Liver (tissue), 9 donors: ENCODE measurements around the gene SLC2A4RG. TPM values are rescaled to one million over a fixed set of nuclear protein-coding genes. Genes with fewer than 3 reads are reported as not detected.

ENCODE experiments used
- DNase-seq: peaks from one replicate; pipeline ENCODE4 v3.0.0-alpha.2; 2017; ENCODE audit warnings: low spot score
- H3K27ac ChIP-seq, 2 donors: one replicate each; pipeline ENCODE4 v1.7.0; 2013; ENCODE audit warnings: inconsistent platforms in 2 of 2, low read length in 2 of 2, control low read depth in 1 of 2, low read depth in 1 of 2, mild to moderate bottlenecking in 1 of 2
- H3K27me3 ChIP-seq, 4 donors: one replicate each; pipeline versions ENCODE4 v1.6.1 to v1.7.0; 2013; ENCODE audit warnings: low read length in 3 of 4, inconsistent platforms in 1 of 4, mild to moderate bottlenecking in 1 of 4, moderate library complexity in 1 of 4; ENCODE audit not compliant: control insufficient read depth in 4 of 4, insufficient read depth in 4 of 4
- H3K36me3 ChIP-seq, 4 donors: one replicate each; pipeline versions ENCODE4 v1.6.1 to v1.7.0; 2013; ENCODE audit warnings: low read length in 3 of 4, mild to moderate bottlenecking in 3 of 4, low read depth in 1 of 4, moderate library complexity in 1 of 4; ENCODE audit not compliant: control insufficient read depth in 4 of 4, insufficient read depth in 3 of 4
- H3K4me1 ChIP-seq, 4 donors: one replicate each; pipeline versions ENCODE4 v1.6.1 to v1.7.0; 2013; ENCODE audit warnings: low read length in 3 of 4, mild to moderate bottlenecking in 3 of 4, moderate library complexity in 1 of 4; ENCODE audit not compliant: control insufficient read depth in 4 of 4, insufficient read depth in 4 of 4
- H3K4me3 ChIP-seq, 3 donors: one replicate each; pipeline versions ENCODE4 v1.6.1 to v1.7.0; 2013; ENCODE audit warnings: low read length in 3 of 3, control low read depth in 1 of 3, low read depth in 1 of 3, mild to moderate bottlenecking in 1 of 3
- H3K9ac ChIP-seq, 2 donors: one replicate each; pipeline ENCODE4 v1.7.0; 2013; ENCODE audit warnings: low read length in 2 of 2, mild to moderate bottlenecking in 2 of 2, moderate library complexity in 2 of 2, control low read depth in 1 of 2, low read depth in 1 of 2
- H3K9me3 ChIP-seq, 4 donors: one replicate each; pipeline versions ENCODE4 v1.6.1 to v1.7.0; 2013; ENCODE audit warnings: low read length in 3 of 4; ENCODE audit not compliant: control insufficient read depth in 4 of 4
- ATF3 ChIP-seq: IDR thresholded peaks from 2 replicates; pipeline ENCODE4 v1.6.1; 2016; ENCODE audit warnings: antibody characterized with exemption
- CTCF ChIP-seq: fragments of 150-350 bp; IDR thresholded peaks from 2 replicates; pipeline ENCODE4 v1.5.1; 2017; ENCODE audit warnings: improper control_type of control experiment, low read depth, low read length; ENCODE audit not compliant: missing input control
- EGR1 ChIP-seq, 2 donors: IDR thresholded peaks; 2 replicates each; pipeline ENCODE4 v1.6.1; 2016 to 2018; ENCODE audit warnings: antibody characterized with exemption in 2 of 2, low read depth in 2 of 2
- FOXA1 ChIP-seq: IDR thresholded peaks from 2 replicates; pipeline ENCODE4 v1.6.1; 2016; ENCODE audit warnings: antibody characterized with exemption
- FOXA2 ChIP-seq: IDR thresholded peaks from 2 replicates; pipeline ENCODE4 v1.6.1; 2016; ENCODE audit warnings: antibody characterized with exemption
- GABPA ChIP-seq, 2 donors: IDR thresholded peaks in 1 of 2; conservative IDR thresholded peaks in 1 of 2; 2 replicates each; pipeline ENCODE4 v1.6.1; 2016; ENCODE audit warnings: antibody characterized with exemption in 2 of 2, mild to moderate bottlenecking in 1 of 2, moderate library complexity in 1 of 2
- HNF4A ChIP-seq, 2 donors: conservative IDR thresholded peaks; 2 replicates each; pipeline ENCODE4 v1.6.1; 2016; ENCODE audit warnings: antibody characterized with exemption in 2 of 2, mild to moderate bottlenecking in 2 of 2
- HNF4G ChIP-seq: IDR thresholded peaks from 2 replicates; pipeline ENCODE4 v1.6.1; 2016; ENCODE audit warnings: antibody characterized with exemption
- JUND ChIP-seq, 2 donors: IDR thresholded peaks; 2 replicates each; pipeline ENCODE4 v1.6.1; 2016; ENCODE audit warnings: antibody characterized with exemption in 2 of 2
- MAX ChIP-seq: IDR thresholded peaks from 2 replicates; pipeline ENCODE4 v1.6.1; 2016; ENCODE audit warnings: antibody characterized with exemption
- NR2F2 ChIP-seq: IDR thresholded peaks from 2 replicates; pipeline ENCODE4 v1.6.1; 2016; ENCODE audit warnings: antibody characterized with exemption
- RAD21 ChIP-seq, 2 donors: IDR thresholded peaks; 2 replicates each; pipeline ENCODE4 v1.6.1; 2016; ENCODE audit warnings: antibody characterized with exemption in 2 of 2, mild to moderate bottlenecking in 2 of 2
- REST ChIP-seq: IDR thresholded peaks from 2 replicates; pipeline ENCODE4 v1.6.1; 2016; ENCODE audit warnings: antibody characterized with exemption, mild to moderate bottlenecking
- RXRA ChIP-seq, 2 donors: IDR thresholded peaks; 2 replicates each; pipeline ENCODE4 v1.6.1; 2017 to 2018; ENCODE audit warnings: antibody characterized with exemption in 2 of 2, mild to moderate bottlenecking in 1 of 2
- SP1 ChIP-seq: IDR thresholded peaks from 2 replicates; pipeline ENCODE4 v1.6.1; 2018; ENCODE audit warnings: antibody characterized with exemption, mild to moderate bottlenecking
- TAF1 ChIP-seq: conservative IDR thresholded peaks from 2 replicates; pipeline ENCODE4 v1.6.1; 2016; ENCODE audit warnings: antibody characterized with exemption, mild to moderate bottlenecking
- YY1 ChIP-seq: IDR thresholded peaks from 2 replicates; pipeline ENCODE4 v1.6.1; 2016; ENCODE audit warnings: antibody characterized with exemption, mild to moderate bottlenecking
- ZBTB33 ChIP-seq: IDR thresholded peaks from 2 replicates; pipeline ENCODE4 v1.6.1; 2016; ENCODE audit warnings: antibody characterized with exemption
- WGBS: extraction: QIAGEN DNeasy Blood & Tissue Kit; methylation state at CpG from one replicate; pipeline ENCODE4 v1.1.7; 2013; 5-methylcytosine and 5-hydroxymethylcytosine counted together
- polyA plus RNA-seq, 2 donors: library from polyadenylated mRNA; stranded (reverse) in 1 of 2; unstranded in 1 of 2; fragments of 200-250 nt in 1 of 2; fragments of >200 nt in 1 of 2; fragmentation: Nextera tagmentation in 1 of 2; extraction: Ambion mirVana in 1 of 2; gene quantifications; one replicate each; pipeline versions ENCODE4 v1.2.1 to v1.2.3, GENCODE V29; 2013 to 2015
- total RNA-seq, 2 donors: library from RNA; depleted of rRNA; stranded (reverse); fragments of >200 nt; gene quantifications; one replicate each; pipeline ENCODE4 v1.2.3, GENCODE V29; 2014
- donor health status: healthy.
- donor health status: healthy.
- donor health status: healthy.
- donor health status: healthy.
- donor health status: healthy.

Gene SLC2A4RG
- total and polyA plus RNA-seq, 4 donors: 22.2 to 39.7 (median 29.4) TPM

- 81% methylated on average over 8 of the region's 8 CpGs for WGBS
- no peak for TF ChIP-seq REST
- TF ChIP-seq GABPA (IDR thresholded peaks at IDR 0.05 in 1 of 2, conservative IDR thresholded peaks at IDR 0.05 in 1 of 2): no peak
- no peak for TF ChIP-seq ZBTB33
- no peak for TF ChIP-seq MAX
- no peak for TF ChIP-seq CTCF
- no peak for TF ChIP-seq FOXA2
- TF ChIP-seq ATF3: no peak
- no peak for TF ChIP-seq JUND (IDR thresholded peaks at IDR 0.05)
- TF ChIP-seq RAD21 (IDR thresholded peaks at IDR 0.05): no peak
- TF ChIP-seq RXRA (IDR thresholded peaks at IDR 0.05): no peak
- TF ChIP-seq FOXA1: no peak
- no peak for TF ChIP-seq TAF1
- no peak for TF ChIP-seq SP1
- no peak for TF ChIP-seq NR2F2
- no peak for TF ChIP-seq HNF4A (conservative IDR thresholded peaks at IDR 0.05)
- no peak for TF ChIP-seq YY1
- TF ChIP-seq HNF4G: no peak
Measured at GRCh38 chr20:63756648-63756991, 17.0 kb downstream of the SLC2A4RG start.

GRCh38 chr20:63758152-63758551, 18.6 kb downstream of the SLC2A4RG start:
- Histone ChIP-seq H3K27ac (no peak overlapping the region), H3K4me3 (no peak overlapping the region), H3K4me1 (no peaks in the 10 kb centered on the region), H3K27me3 (no peaks in the 10 kb centered on the region), H3K9ac (no peak overlapping the region), H3K36me3 (no peaks in the 10 kb centered on the region), H3K9me3 (no peaks in the 10 kb centered on the region)
- 89% methylated on average over 7 of the region's 7 CpGs for WGBS
- DNase-seq: no peak
- no peak for TF ChIP-seq NR2F2
- TF ChIP-seq RAD21 (IDR thresholded peaks at IDR 0.05): no peak
- TF ChIP-seq HNF4G: no peak
- no peak for TF ChIP-seq GABPA (IDR thresholded peaks at IDR 0.05 in 1 of 2, conservative IDR thresholded peaks at IDR 0.05 in 1 of 2)
- no peak for TF ChIP-seq TAF1
- no peak for TF ChIP-seq HNF4A (conservative IDR thresholded peaks at IDR 0.05)
- no peak for TF ChIP-seq EGR1 (IDR thresholded peaks at IDR 0.05; ENCODE audit: low read depth in 2 of 2)
- no peak for TF ChIP-seq CTCF
- no peak for TF ChIP-seq SP1
- no peak for TF ChIP-seq FOXA1
- no peak for TF ChIP-seq REST
- TF ChIP-seq JUND (IDR thresholded peaks at IDR 0.05): no peak

More at GRCh38 chr20:63756648-63756991, 17.0 kb downstream of the SLC2A4RG start:
- H3K4me1 ChIP-seq: no peaks in the 10 kb centered on the region
- no peak for DNase-seq
- H3K27ac ChIP-seq: no peak overlapping the region
- H3K36me3 ChIP-seq: no peaks in the 10 kb centered on the region
- H3K4me3 ChIP-seq: no peak overlapping the region
- no peaks in the 10 kb centered on the region for H3K9me3 ChIP-seq
- H3K9ac ChIP-seq: no peak overlapping the region
- no peaks in the 10 kb centered on the region for H3K27me3 ChIP-seq
